Breast epithelium (tissue), 3 donors: Measurements from ENCODE around the gene AACS.

ENCODE experiments used
- CTCF ChIP-seq, 3 donors: fragments of 450-650 bp; IDR thresholded peaks; one replicate each; pipeline ENCODE4 v1.5.1; 2016 to 2017; ENCODE audit warnings: antibody characterized with exemption in 3 of 3, mild to moderate bottlenecking in 3 of 3, moderate library complexity in 3 of 3
- POLR2A ChIP-seq: fragments of 450-650 bp; IDR thresholded peaks from one replicate; pipeline ENCODE4 v1.6.1; 2016; ENCODE audit warnings: antibody characterized with exemption, mild to moderate bottlenecking, moderate library complexity
- POLR2AphosphoS5 ChIP-seq, 3 donors: sonication (generic); formaldehyde crosslinking; IDR thresholded peaks; one replicate each; pipeline ENCODE4 v1.6.1; 2017; ENCODE audit warnings: antibody characterized with exemption in 3 of 3

GRCh38 chr12:125135906-125136305, 70.7 kb downstream of the AACS start:
- TF ChIP-seq POLR2AphosphoS5 (IDR thresholded peaks at IDR 0.05) (no peak), CTCF (IDR thresholded peaks at IDR 0.05) (no peak), POLR2A (no peak)
